CD1c-positive myeloid dendritic cell (primary cell): ENCODE results near the gene SPATA21.

Experiments
- DNase-seq: peaks from one replicate; pipeline ENCODE4 v3.0.0-alpha.2; 2016; ENCODE audit errors: extremely low spot score

Gene SPATA21

GRCh38 chr1:16385659-16386453 lies 51.4 kb downstream of the SPATA21 start:
- DNase-seq = no peak

GRCh38 chr1:16383888-16384287 lies 53.3 kb downstream of the SPATA21 start:
- DNase-seq = no peak

DNA sequence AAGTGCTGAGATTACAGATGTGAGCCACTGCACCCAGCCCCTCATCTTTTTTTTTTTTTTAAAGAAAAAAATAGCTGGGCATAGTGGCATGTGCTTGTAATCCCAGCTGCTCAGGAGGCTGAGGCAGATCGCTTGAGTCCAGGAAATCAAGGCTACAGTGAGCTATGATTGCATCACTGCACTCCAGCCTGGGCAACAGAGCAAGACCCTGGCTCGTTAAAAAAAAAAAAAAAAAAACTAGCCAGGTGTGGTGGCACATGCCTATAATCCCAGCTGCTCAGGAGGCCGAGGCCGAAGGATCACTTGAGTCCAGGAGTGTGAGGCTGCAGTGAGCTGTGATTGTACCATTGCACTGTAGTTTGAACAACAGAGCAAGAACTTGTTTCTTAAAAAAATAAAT lies 56.4 kb downstream of the SPATA21 start:
- DNase-seq = no peak

GRCh38 chr1:16378443-16378842 lies 58.8 kb downstream of the SPATA21 start:
- no peak for DNase-seq

DNA sequence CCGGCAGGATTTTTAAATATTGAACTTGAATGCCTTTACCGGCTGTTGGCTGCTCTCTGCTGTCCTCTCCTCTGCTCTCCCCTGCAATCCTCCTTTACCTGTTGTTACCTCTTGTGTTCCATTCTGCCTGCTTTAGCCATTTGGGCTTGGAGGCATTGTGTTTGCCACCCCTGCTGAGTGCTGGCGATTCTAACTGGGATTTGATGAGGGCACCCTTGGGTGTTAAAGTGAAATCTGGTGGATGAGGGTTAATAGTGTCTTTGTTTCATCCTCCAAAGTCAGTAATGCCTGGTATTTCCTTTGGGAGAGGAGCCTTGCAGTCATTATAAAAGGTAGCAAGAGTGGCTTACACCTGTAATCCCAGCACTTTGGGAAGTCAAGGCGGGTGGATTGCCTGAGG lies 60.3 kb downstream of the SPATA21 start:
- no peak for DNase-seq

DNA sequence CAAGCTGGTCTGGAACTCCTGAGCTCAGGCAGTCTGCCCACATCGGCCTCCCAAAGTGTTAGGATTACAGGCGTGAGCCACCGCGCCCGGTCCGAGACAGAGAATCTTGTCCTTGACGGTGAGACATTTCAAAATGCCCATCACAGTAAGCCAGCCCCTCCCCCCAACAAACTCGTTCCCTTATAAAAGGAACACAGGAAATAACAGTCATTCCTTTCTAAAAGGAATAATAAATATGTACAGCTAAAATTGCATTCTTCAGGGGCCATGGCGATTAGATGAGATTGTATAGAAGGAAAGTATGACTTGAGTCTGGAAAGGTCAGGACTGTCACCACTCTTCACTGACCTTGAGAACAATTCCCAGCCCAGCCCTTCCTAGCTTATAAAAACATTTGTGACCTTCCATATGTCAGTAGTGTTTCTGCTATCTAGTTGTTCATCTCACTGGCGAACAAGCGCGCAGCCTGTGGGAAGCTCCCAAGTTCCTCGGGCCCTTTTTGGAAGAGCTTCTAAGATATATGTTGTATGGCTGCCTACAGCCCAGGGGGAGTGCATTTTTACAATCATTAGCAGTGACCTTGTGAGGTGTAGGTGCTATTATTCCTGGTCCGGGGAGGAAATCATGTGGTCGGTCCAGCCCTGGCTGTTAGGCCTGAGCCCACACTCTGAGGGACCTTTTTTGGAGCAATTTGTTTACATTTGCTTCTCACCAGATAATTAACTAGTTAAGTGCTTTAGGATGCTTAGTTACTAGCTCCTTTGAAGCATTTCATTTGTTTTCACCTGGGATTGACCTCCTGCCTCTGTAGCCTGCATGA lies 61.5 kb downstream of the SPATA21 start:
- no peak for DNase-seq

DNA sequence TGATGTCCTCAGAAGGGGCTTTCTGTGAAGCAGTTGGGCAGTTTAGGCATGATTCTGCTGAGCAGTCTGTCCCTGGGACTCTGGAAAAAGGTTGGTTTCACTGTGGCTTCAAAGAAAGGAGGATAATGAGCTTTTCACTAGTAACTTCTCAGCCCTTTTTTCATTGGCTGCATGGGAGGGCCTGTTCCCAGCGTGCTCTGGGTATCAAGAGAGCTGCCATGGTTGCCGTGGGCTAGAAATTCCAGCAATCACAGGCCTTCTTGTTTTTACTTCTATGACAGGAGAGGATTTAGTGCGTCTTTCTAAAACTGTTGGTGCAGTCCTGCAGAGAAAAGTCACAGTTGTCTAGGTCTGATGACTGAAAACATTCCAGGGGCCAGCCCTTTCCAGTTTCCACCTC lies 63.0 kb downstream of the SPATA21 start:
- no peak for DNase-seq

DNA sequence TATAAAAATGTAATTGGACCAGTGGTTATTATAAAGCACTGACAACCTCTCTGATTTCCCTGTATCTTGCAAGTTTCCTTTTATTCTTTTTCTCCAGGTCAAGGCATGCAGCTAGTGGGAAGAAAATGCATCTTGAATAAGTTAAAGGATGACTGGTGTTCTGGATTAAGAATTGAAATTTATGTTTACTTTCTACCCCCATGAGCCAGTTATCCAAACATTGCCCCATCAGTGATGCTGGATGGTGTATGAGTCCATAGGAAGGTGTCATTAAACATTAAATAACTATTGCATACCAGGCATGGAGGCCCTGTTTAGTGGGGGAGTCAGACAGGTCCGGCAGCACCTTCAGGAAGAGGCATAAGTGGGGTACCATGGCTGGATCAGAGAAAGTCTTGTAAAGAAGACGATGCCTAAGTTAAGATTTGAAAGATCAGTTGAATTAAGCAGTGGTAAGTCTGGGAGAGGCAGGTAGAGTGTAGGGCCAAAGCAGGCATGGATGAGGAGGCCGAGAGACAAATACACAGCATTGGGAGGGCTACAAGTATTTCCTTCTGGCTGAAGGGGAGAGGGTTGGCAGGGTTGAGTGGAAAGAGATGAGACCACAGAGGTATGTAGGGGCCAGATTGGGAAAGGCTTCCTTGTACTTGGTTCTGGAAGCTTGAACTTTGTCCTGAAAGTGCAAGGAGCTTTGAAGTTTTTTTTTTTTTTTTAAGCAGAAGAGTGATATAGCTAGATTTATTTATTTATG lies 64.5 kb downstream of the SPATA21 start:
- no peak for DNase-seq

GRCh38 chr1:16371725-16372124 lies 65.5 kb downstream of the SPATA21 start:
- peak; percentile 76 for DNase-seq

GRCh38 chr1:16369821-16370220 lies 67.4 kb downstream of the SPATA21 start:
- no peak for DNase-seq

GRCh38 chr1:16367968-16368890 lies 69.0 kb downstream of the SPATA21 start:
- peak; percentile 26 for DNase-seq

- DNase-seq = peak; percentile 96
Observed at GRCh38 chr1:16367258-16367967, 69.8 kb downstream of the SPATA21 start.

DNA sequence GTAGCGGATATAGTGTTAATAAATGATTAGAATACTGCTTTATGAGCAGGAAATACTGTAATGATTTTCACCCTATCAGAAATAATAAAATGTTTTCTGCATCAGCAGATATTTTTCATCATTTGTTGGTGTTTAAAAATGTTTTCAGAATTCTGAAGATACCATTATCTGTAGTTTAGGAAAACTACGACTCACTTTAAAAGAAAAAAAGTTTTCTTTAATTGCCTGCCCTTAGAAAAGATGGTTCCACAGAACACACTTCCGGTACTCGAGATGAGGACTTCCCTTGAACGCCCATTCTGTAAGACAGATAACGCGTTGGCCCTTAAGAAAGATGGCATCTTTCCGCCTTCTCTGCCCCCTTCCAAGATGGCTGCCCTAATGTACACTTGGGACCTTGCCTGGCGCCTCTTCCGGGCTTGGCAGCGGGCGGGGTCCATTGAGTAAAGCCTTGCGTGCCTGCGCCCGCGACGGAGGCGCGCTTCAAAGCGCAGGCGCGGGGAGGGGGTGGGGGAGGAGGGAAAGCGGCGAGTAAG lies 70.4 kb downstream of the SPATA21 start, which contains the start of gene SZRD1:
Gene SZRD1, plus strand, starts transcription at position 521 of the 536 bp plus-strand sequence. CDS start 16 bp downstream, outside the sequence.
- DNase-seq = peak; percentile 99

DNA sequence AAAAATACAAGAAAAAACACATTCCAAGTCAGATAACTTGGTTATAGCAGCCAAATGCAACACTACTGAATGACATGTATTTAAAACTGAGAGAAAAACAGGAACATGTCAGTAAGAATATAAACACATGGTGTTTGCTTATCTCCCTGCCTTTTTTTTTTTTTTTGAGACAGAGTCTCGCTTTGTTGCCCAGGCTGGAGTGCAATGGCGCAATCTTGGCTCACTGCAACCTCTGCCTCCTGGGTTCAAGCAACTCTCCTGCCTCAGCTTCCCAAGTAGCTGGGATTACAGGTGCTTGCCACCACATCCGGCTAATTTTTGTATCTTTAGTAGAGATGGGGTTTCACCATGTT lies 72.1 kb downstream of the SPATA21 start:
- peak; percentile 34 for DNase-seq

DNA sequence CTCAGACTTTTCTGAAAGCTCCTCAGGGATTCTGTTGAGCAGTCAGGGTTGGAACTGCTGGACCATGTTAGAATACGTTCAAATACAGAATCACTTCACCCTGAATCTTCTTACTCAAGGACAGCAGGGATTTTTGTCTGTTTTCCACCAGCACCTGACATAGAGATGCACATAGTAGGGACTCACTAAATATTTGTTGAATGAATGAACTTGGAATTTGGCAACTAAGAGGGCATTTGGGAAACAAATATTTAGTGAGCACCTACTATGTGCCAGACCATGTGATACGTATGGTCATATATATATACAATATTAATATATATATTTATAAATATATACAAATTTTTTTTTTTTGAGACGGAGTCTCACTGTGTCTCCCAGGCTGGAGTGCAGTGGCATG lies 80.4 kb downstream of the SPATA21 start:
- DNase-seq = no peak

DNA sequence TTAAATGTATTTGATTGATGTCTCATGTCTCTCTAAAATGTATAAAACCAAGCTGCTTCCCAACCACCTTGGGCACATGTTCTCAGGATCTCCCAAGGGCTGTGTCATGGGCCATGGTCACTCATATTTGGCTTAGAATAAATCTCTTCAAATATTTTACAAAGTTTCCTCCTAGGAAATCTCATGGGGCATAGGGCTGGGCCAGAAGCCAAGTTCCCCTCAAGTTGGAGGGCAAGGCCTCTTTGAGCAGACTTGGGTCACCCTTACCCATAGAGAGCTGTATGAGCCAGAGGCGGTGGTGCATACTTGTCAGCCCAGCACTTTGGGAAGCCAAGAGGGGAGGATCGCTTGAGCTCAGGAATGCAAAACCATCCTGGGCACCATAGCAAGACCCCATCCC lies 82.6 kb downstream of the SPATA21 start:
- no peak for DNase-seq

DNA sequence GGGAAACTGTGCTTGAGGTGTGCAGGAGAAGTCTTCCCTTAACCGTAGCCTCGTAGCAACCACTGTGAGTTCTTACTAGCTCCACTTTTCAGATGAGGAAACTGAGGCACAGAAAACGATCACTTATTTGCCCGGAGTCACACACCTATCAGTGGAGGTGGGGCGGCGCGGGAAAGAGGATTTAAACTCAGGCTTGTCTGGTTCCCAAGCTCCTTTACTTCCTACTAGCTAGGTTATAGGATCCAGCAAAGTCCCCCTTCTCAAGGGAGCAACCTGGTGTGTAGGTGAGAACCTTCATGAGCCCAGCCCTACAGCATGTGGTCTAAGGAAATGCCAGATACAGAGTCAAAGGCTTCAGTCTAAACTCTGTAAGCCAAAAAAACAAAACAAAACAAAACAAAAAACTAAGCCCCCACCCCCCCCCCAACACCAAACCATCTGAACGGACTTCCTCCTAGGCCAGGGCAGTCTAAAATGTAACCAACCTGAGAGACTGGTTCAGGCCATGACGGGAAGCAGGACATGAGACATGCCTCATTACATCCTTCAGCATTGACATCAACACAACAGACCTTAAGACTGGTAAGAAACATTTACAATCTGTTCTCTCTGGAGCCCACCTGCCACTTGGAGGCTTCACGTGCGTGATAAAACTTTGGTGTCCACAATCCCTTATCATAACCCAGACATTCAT lies 84.2 kb downstream of the SPATA21 start:
- peak; percentile 35 for DNase-seq

DNA sequence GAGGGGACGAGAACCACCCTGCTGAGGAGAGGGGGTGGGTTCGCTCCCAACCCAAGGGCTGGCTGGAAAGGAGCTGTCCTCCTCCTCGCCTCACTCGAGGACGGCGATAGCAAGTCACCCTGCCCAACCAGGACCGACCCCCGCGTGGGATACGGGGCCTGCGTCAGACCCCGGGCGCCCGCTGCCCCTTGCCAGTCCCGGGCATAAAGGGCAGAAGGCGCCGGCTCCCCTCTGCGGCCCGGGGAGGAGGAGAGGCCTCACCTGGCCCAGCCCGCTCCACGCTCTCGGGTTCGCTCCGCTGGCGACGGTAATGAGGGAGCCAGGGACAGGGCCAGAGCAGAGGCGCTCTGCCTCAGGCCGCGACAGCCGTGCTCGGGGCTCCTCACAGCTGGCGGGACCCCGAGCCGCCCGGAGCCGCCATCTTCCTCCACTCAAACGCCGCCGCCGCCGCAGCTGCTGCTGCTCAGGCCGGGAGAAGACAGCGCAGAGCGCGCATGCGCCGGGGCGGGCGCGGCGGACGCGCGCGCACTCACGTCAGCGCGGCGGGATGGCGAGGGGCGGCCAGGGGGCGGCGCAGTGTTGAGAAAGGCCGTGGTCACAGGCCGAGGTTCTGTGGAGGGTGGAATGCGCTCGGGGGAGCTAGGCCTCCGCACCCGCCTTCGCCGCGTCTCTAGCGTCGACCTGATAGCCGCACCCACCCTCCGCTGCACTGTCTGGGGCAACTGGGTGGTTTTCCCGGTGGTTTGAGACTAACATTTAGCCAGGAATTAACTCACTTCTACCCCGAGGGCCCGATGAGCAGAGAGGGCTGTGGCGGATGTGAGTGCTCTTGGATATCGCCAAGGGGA lies 85.0 kb downstream of the SPATA21 start, which contains the start of gene FBXO42:
Gene FBXO42, minus strand, starts transcription at position 487 of the 848 bp plus-strand sequence. CDS start 37,062 bp downstream, outside the sequence.
- peak; percentile 97 for DNase-seq
